ENCODE results near the gene TRIM43. TPM values are rescaled to one million over a fixed set of nuclear protein-coding genes. Genes with fewer than 3 reads are reported as not detected.
"Not testable (repeated sequence)": the region's sequence is repeated elsewhere in the genome, so short reads cannot be mapped to it uniquely, and the experiment has no call there.

The TRIM43 gene
- total RNA-seq, 2 experiments from 2014 or later: not detected

GRCh38 chr2:95592973-95593372 lies 1.2 kb downstream of the TRIM43 start:
- H3K4me2 ChIP-seq (ENCODE audit: low read length); H3K9me2 ChIP-seq (ENCODE audit: insufficient read depth, low read length); POLR2A ChIA-PET; H3K4me3 ChIP-seq (ENCODE audit: low read depth, low read length, poor library complexity, severe bottlenecking); H3K4me1 ChIP-seq (ENCODE audit: insufficient read depth, low read length, poor library complexity, severe bottlenecking); H3K27ac ChIP-seq (ENCODE audit: low read depth, low read length, poor library complexity, severe bottlenecking); H3K9me3 ChIP-seq (ENCODE audit: low read length); intact Hi-C loops (cut with micrococcal nuclease; ENCODE audit: unreplicated experiment); H3K79me2 ChIP-seq (ENCODE audit: insufficient read depth, low read depth, low read length); H2AFZ ChIP-seq (ENCODE audit: low read length); H3K36me3 ChIP-seq (ENCODE audit: insufficient read depth, low read length); CTCF ChIA-PET (ENCODE audit: unreplicated experiment); H4K20me1 ChIP-seq (ENCODE audit: insufficient read depth, low read length); DNase-seq (ENCODE audit: low spot score); BruUV-seq (replicated peaks): not testable (repeated sequence)

GRCh38 chr2:95595012-95595411 lies 3.2 kb downstream of the TRIM43 start:
- BruUV-seq (replicated peaks); DNase-seq (ENCODE audit: low spot score); H3K27ac ChIP-seq (ENCODE audit: low read depth, low read length, poor library complexity, severe bottlenecking); H3K4me1 ChIP-seq (ENCODE audit: insufficient read depth, low read length, poor library complexity, severe bottlenecking); CTCF ChIA-PET (ENCODE audit: unreplicated experiment); POLR2A ChIA-PET; H2AFZ ChIP-seq (ENCODE audit: low read length); H3K36me3 ChIP-seq (ENCODE audit: insufficient read depth, low read length); intact Hi-C loops (cut with micrococcal nuclease; ENCODE audit: unreplicated experiment); H3K79me2 ChIP-seq (ENCODE audit: insufficient read depth, low read depth, low read length); H4K20me1 ChIP-seq (ENCODE audit: insufficient read depth, low read length); H3K4me2 ChIP-seq (ENCODE audit: low read length); H3K4me3 ChIP-seq (ENCODE audit: low read depth, low read length, poor library complexity, severe bottlenecking); H3K9me3 ChIP-seq (ENCODE audit: low read length); H3K9me2 ChIP-seq (ENCODE audit: insufficient read depth, low read length): not testable (repeated sequence)

GRCh38 chr2:95601301-95601700 lies 9.5 kb downstream of the TRIM43 start:
- POLR2A ChIA-PET; H3K36me3 ChIP-seq (ENCODE audit: insufficient read depth, low read length); H3K9me2 ChIP-seq (ENCODE audit: insufficient read depth, low read length); H3K27ac ChIP-seq (ENCODE audit: low read depth, low read length, poor library complexity, severe bottlenecking); H3K4me3 ChIP-seq (ENCODE audit: low read depth, low read length, poor library complexity, severe bottlenecking); H3K4me1 ChIP-seq (ENCODE audit: insufficient read depth, low read length, poor library complexity, severe bottlenecking); DNase-seq (ENCODE audit: low spot score); H3K9me3 ChIP-seq (ENCODE audit: low read length); CTCF ChIA-PET (ENCODE audit: unreplicated experiment); H3K4me2 ChIP-seq (ENCODE audit: low read length); H4K20me1 ChIP-seq (ENCODE audit: insufficient read depth, low read length); H2AFZ ChIP-seq (ENCODE audit: low read length); intact Hi-C loops (cut with micrococcal nuclease; ENCODE audit: unreplicated experiment); BruUV-seq (replicated peaks); H3K79me2 ChIP-seq (ENCODE audit: insufficient read depth, low read depth, low read length): not testable (repeated sequence)

GRCh38 chr2:95602146-95602545 lies 10.3 kb downstream of the TRIM43 start:
- H3K4me2 ChIP-seq (ENCODE audit: low read length); CTCF ChIA-PET (ENCODE audit: unreplicated experiment); H3K9me3 ChIP-seq (ENCODE audit: low read length); H3K79me2 ChIP-seq (ENCODE audit: insufficient read depth, low read depth, low read length); H3K9me2 ChIP-seq (ENCODE audit: insufficient read depth, low read length); H3K27ac ChIP-seq (ENCODE audit: low read depth, low read length, poor library complexity, severe bottlenecking); intact Hi-C loops (cut with micrococcal nuclease; ENCODE audit: unreplicated experiment); H2AFZ ChIP-seq (ENCODE audit: low read length); DNase-seq (ENCODE audit: low spot score); H4K20me1 ChIP-seq (ENCODE audit: insufficient read depth, low read length); H3K36me3 ChIP-seq (ENCODE audit: insufficient read depth, low read length); POLR2A ChIA-PET; H3K4me1 ChIP-seq (ENCODE audit: insufficient read depth, low read length, poor library complexity, severe bottlenecking); H3K4me3 ChIP-seq (ENCODE audit: low read depth, low read length, poor library complexity, severe bottlenecking); BruUV-seq (replicated peaks): not testable (repeated sequence)

- H3K4me1 ChIP-seq (ENCODE audit: insufficient read depth, low read length, poor library complexity, severe bottlenecking); H4K20me1 ChIP-seq (ENCODE audit: insufficient read depth, low read length); H3K27ac ChIP-seq (ENCODE audit: low read depth, low read length, poor library complexity, severe bottlenecking); POLR2A ChIA-PET; H3K9me2 ChIP-seq (ENCODE audit: insufficient read depth, low read length); DNase-seq (ENCODE audit: low spot score); H2AFZ ChIP-seq (ENCODE audit: low read length); intact Hi-C loops (cut with micrococcal nuclease; ENCODE audit: unreplicated experiment); BruUV-seq (replicated peaks); H3K4me3 ChIP-seq (ENCODE audit: low read depth, low read length, poor library complexity, severe bottlenecking); H3K9me3 ChIP-seq (ENCODE audit: low read length); CTCF ChIA-PET (ENCODE audit: unreplicated experiment); H3K79me2 ChIP-seq (ENCODE audit: insufficient read depth, low read depth, low read length); H3K4me2 ChIP-seq (ENCODE audit: low read length); H3K36me3 ChIP-seq (ENCODE audit: insufficient read depth, low read length): not testable (repeated sequence)
Observed at GRCh38 chr2:95608356-95608755, 16.6 kb downstream of the TRIM43 start.

- H3K27ac ChIP-seq (ENCODE audit: low read depth, low read length, poor library complexity, severe bottlenecking); H4K20me1 ChIP-seq (ENCODE audit: insufficient read depth, low read length); H3K79me2 ChIP-seq (ENCODE audit: insufficient read depth, low read depth, low read length); H3K36me3 ChIP-seq (ENCODE audit: insufficient read depth, low read length); H3K4me1 ChIP-seq (ENCODE audit: insufficient read depth, low read length, poor library complexity, severe bottlenecking); H2AFZ ChIP-seq (ENCODE audit: low read length); BruUV-seq (replicated peaks); POLR2A ChIA-PET; CTCF ChIA-PET (ENCODE audit: unreplicated experiment); DNase-seq (ENCODE audit: low spot score); H3K9me2 ChIP-seq (ENCODE audit: insufficient read depth, low read length); H3K9me3 ChIP-seq (ENCODE audit: low read length); H3K4me2 ChIP-seq (ENCODE audit: low read length); intact Hi-C loops (cut with micrococcal nuclease; ENCODE audit: unreplicated experiment); H3K4me3 ChIP-seq (ENCODE audit: low read depth, low read length, poor library complexity, severe bottlenecking): not testable (repeated sequence)
Observed at GRCh38 chr2:95609764-95610163, 18.0 kb downstream of the TRIM43 start.

- H3K4me1 ChIP-seq (ENCODE audit: insufficient read depth, low read length, poor library complexity, severe bottlenecking); DNase-seq (ENCODE audit: low spot score); H3K4me3 ChIP-seq (ENCODE audit: low read depth, low read length, poor library complexity, severe bottlenecking); H3K9me2 ChIP-seq (ENCODE audit: insufficient read depth, low read length); BruUV-seq (replicated peaks); H2AFZ ChIP-seq (ENCODE audit: low read length); H3K9me3 ChIP-seq (ENCODE audit: low read length); H3K4me2 ChIP-seq (ENCODE audit: low read length); H3K27ac ChIP-seq (ENCODE audit: low read depth, low read length, poor library complexity, severe bottlenecking); H3K36me3 ChIP-seq (ENCODE audit: insufficient read depth, low read length); POLR2A ChIA-PET; CTCF ChIA-PET (ENCODE audit: unreplicated experiment); intact Hi-C loops (cut with micrococcal nuclease; ENCODE audit: unreplicated experiment); H4K20me1 ChIP-seq (ENCODE audit: insufficient read depth, low read length); H3K79me2 ChIP-seq (ENCODE audit: insufficient read depth, low read depth, low read length): not testable (repeated sequence)
Observed at GRCh38 chr2:95613048-95613447, 21.2 kb downstream of the TRIM43 start.
